22Rv1 (cell line): ENCODE data around the gene ASH1L.
"Not testable (repeated sequence)": the region's sequence is repeated elsewhere in the genome, so short reads cannot be mapped to it uniquely, and the experiment has no call there.

Source experiments
- H3K27ac ChIP-seq: fragments of 450-650 bp; 2 replicates; pipeline ENCODE4 v1.5.1; 2017
- CTCF ChIP-seq: fragments of 450-650 bp; IDR thresholded peaks from 2 replicates; pipeline ENCODE4 v1.5.1; 2017; ENCODE audit warnings: mild to moderate bottlenecking
- ZFX ChIP-seq: fragments of 450-650 bp; IDR thresholded peaks from 2 replicates; pipeline ENCODE4 v1.6.1; 2017; ENCODE audit warnings: antibody characterized with exemption, borderline replicate concordance

ASH1L gene

GRCh38 chr1:155457266-155457665 lies 105.3 kb downstream of the ASH1L start:
- H3K27ac ChIP-seq = no peak overlapping the region
- TF ChIP-seq CTCF = no peak
- no peak for TF ChIP-seq ZFX

- no peak overlapping the region for H3K27ac ChIP-seq
- TF ChIP-seq CTCF (no peak), ZFX (no peak)
Measured at GRCh38 chr1:155455588-155456195, 106.9 kb downstream of the ASH1L start.

DNA sequence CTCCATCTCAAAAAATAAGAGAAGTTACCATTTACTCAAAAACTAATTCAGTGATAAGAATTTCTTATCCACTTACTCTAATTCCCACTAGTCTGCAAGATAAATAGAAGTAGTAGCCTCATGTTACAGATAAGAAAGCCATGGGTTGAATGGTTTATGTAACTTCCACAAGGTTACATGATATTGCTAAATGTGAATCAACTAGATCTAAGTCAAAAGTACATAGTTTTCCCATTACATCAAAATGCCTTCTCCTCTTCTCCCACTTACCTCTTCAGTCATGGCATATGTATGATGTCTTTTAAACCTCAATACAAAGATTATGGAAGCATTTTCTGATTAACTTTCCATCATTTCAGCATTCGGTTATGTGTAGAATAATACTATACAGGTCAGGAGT lies 108.5 kb downstream of the ASH1L start:
- no peak for TF ChIP-seq CTCF
- TF ChIP-seq ZFX = no peak
- H3K27ac ChIP-seq = no peak overlapping the region

- no peak overlapping the region for H3K27ac ChIP-seq
- TF ChIP-seq ZFX (no peak), CTCF (no peak)
Measured at GRCh38 chr1:155453141-155453540, 109.5 kb downstream of the ASH1L start.

DNA sequence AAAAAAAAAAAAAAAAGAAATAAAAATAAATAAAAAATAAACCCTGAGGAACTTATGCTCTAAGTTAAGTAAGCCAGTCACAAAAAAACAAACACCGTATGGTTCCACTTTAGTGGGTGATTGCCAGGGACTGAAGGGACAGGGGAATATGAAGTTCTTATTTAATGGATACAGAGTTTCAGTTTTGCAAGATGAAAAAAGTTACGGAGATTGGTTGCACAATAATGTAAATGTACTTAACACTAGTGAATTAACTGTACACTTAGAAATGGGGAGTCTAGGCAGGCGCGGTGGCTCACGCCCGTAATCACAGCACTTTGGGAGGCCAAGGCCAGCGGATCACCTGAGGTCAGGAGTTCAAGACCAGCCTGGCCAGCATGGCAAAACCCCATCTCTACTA lies 111.4 kb downstream of the ASH1L start:
- no peak for TF ChIP-seq CTCF
- TF ChIP-seq ZFX = no peak
- H3K27ac ChIP-seq = no peak overlapping the region

- H3K27ac ChIP-seq = not testable (repeated sequence)
Measured at GRCh38 chr1:155442431-155442830, 120.2 kb downstream of the ASH1L start.

DNA sequence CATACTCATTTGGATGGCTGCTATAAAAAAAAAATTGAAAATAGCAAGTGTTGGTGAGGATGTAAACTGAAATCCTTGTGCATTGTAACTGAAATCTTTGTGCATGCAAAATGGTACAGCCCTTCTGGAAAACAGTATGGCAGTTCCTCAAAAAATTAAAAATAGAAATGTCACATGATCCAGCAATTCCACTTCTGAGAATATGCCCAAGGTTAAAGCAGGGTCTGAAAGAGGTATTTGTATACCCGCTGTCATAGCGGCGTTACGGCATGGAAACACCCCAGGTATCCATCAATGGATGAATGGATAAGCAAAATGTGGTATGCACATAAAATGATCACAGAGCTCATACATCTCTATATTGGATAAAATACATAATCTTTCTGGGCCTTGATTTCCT lies 125.2 kb downstream of the ASH1L start:
- no peak for TF ChIP-seq ZFX
- no peak for TF ChIP-seq CTCF
- H3K27ac ChIP-seq = no peak overlapping the region

GRCh38 chr1:155433831-155434389 lies 128.7 kb downstream of the ASH1L start:
- H3K27ac ChIP-seq = not testable (repeated sequence)

DNA sequence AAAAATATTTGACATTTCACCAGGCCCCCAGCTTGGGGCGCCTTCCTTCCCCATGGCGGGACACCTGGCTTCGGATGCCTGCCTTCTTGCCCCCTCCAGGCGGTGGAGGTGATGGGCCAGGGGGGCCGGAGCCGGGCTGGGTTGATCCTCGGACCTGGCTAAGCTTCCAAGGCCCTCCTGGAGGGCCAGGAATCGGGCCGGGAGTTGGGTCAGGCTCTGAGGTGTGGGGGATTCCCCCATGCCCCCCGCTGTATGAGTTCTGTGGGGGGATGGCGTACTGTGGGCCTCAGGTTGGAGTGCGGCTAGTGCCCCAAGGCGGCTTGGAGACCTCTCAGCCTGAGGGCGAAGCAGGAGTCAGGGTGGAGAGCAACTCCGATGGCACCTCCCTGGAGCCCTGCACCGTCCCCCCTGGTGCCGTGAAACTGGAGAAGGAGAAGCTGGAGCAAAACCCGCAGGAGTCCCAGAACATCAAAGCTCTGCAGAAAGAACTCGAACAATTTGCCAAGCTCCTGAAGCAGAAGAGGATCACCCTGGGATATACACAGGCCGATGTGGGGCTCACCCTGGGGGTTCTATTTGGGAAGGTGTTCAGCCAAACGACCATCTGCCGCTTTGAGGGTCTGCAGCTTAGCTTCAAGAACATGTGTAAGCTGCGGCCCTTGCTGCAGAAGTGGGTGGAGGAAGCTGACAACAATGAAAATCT lies 129.3 kb downstream of the ASH1L start:
- H3K27ac ChIP-seq = not testable (repeated sequence)
